ENCODE measurements around the gene OGFR.

Gene OGFR

GRCh38 chr20:62768551-62769287, 35.9 kb upstream of the OGFR start:
- Histone ChIP-seq H3K4me3 (ENCODE audit: low read depth in 1 of 5, low read length in 5 of 5) (no peak overlapping the region), H3K27ac (ENCODE audit: low read depth, low read length) (no peak overlapping the region), H3K4me1 (ENCODE audit: control insufficient read depth in 5 of 5, insufficient read depth in 5 of 5, low read length in 5 of 5) (peaks cover 5 to 18% (median 16%) of the 10 kb centered on the region in 5 donors), H3K9me3 (ENCODE audit: control insufficient read depth in 5 of 5, low read length in 5 of 5) (no peaks in the 10 kb centered on the region), H3K27me3 (ENCODE audit: control insufficient read depth in 5 of 5, insufficient read depth in 4 of 5, low read length in 5 of 5) (peaks cover 16 to 40% (median 33%) of the 10 kb centered on the region in 5 donors), H3K36me3 (ENCODE audit: control insufficient read depth in 5 of 5, insufficient read depth in 5 of 5, low read length in 5 of 5) (no peaks in the 10 kb centered on the region), H3K9ac (ENCODE audit: low read length in 5 of 5) (no peak overlapping the region)

- no peak overlapping the region for H3K9ac ChIP-seq (ENCODE audit: low read length in 5 of 5)
- no peak overlapping the region for H3K4me3 ChIP-seq (ENCODE audit: low read depth in 1 of 5, low read length in 5 of 5)
- H3K36me3 ChIP-seq (ENCODE audit: control insufficient read depth in 5 of 5, insufficient read depth in 5 of 5, low read length in 5 of 5): no peaks in the 10 kb centered on the region
- peaks cover 15 to 36% (median 25%) of the 10 kb centered on the region in 5 donors for H3K27me3 ChIP-seq (ENCODE audit: control insufficient read depth in 5 of 5, insufficient read depth in 4 of 5, low read length in 5 of 5)
- no peaks in the 10 kb centered on the region for H3K9me3 ChIP-seq (ENCODE audit: control insufficient read depth in 5 of 5, low read length in 5 of 5)
- peaks cover 5 to 25% (median 19%) of the 10 kb centered on the region in 5 donors for H3K4me1 ChIP-seq (ENCODE audit: control insufficient read depth in 5 of 5, insufficient read depth in 5 of 5, low read length in 5 of 5)
- no peak overlapping the region for H3K27ac ChIP-seq (ENCODE audit: low read depth, low read length)
Observed at GRCh38 chr20:62769346-62770071, 35.1 kb upstream of the OGFR start.

- no peak overlapping the region for H3K27ac ChIP-seq (ENCODE audit: low read depth, low read length)
Observed at GRCh38 chr20:62770111-62770910, 34.3 kb upstream of the OGFR start.

GRCh38 chr20:62770916-62771315, 33.7 kb upstream of the OGFR start:
- no peaks in the 10 kb centered on the region for H3K36me3 ChIP-seq (ENCODE audit: control insufficient read depth in 5 of 5, insufficient read depth in 5 of 5, low read length in 5 of 5)
- H3K4me3 ChIP-seq (ENCODE audit: low read depth in 1 of 5, low read length in 5 of 5): no peak overlapping the region
- H3K9me3 ChIP-seq (ENCODE audit: control insufficient read depth in 5 of 5, low read length in 5 of 5): no peaks in the 10 kb centered on the region
- no peak overlapping the region for H3K9ac ChIP-seq (ENCODE audit: low read length in 5 of 5)
- H3K27ac ChIP-seq (ENCODE audit: low read depth, low read length): no peak overlapping the region
- H3K4me1 ChIP-seq (ENCODE audit: control insufficient read depth in 5 of 5, insufficient read depth in 5 of 5, low read length in 5 of 5): peaks cover 5 to 31% (median 19%) of the 10 kb centered on the region in 5 donors
- H3K27me3 ChIP-seq (ENCODE audit: control insufficient read depth in 5 of 5, insufficient read depth in 4 of 5, low read length in 5 of 5): peaks cover 4 to 24% (median 15%) of the 10 kb centered on the region in 5 donors

More at GRCh38 chr20:62770111-62770910, 34.3 kb upstream of the OGFR start:
- Histone ChIP-seq H3K9me3 (ENCODE audit: control insufficient read depth in 5 of 5, low read length in 5 of 5) (no peaks in the 10 kb centered on the region), H3K4me1 (ENCODE audit: control insufficient read depth in 5 of 5, insufficient read depth in 5 of 5, low read length in 5 of 5) (peaks cover 5 to 31% (median 19%) of the 10 kb centered on the region in 5 donors), H3K4me3 (ENCODE audit: low read depth in 1 of 5, low read length in 5 of 5) (no peak overlapping the region), H3K36me3 (ENCODE audit: control insufficient read depth in 5 of 5, insufficient read depth in 5 of 5, low read length in 5 of 5) (no peaks in the 10 kb centered on the region), H3K9ac (ENCODE audit: low read length in 5 of 5) (no peak overlapping the region), H3K27me3 (ENCODE audit: control insufficient read depth in 5 of 5, insufficient read depth in 4 of 5, low read length in 5 of 5) (peaks cover 11 to 29% (median 19%) of the 10 kb centered on the region in 5 donors)

GRCh38 chr20:62771396-62772102, 33.1 kb upstream of the OGFR start:
- Histone ChIP-seq H3K4me3 (ENCODE audit: low read depth in 1 of 5, low read length in 5 of 5) (no peak overlapping the region), H3K4me1 (ENCODE audit: control insufficient read depth in 5 of 5, insufficient read depth in 5 of 5, low read length in 5 of 5) (peaks cover 5 to 36% (median 26%) of the 10 kb centered on the region in 5 donors), H3K27me3 (ENCODE audit: control insufficient read depth in 5 of 5, insufficient read depth in 4 of 5, low read length in 5 of 5) (peaks cover under 1 to 19% (median 10%) of the 10 kb centered on the region in 5 donors), H3K9me3 (ENCODE audit: control insufficient read depth in 5 of 5, low read length in 5 of 5) (no peaks in the 10 kb centered on the region), H3K36me3 (ENCODE audit: control insufficient read depth in 5 of 5, insufficient read depth in 5 of 5, low read length in 5 of 5) (no peaks in the 10 kb centered on the region), H3K27ac (ENCODE audit: low read depth, low read length) (no peak overlapping the region), H3K9ac (ENCODE audit: low read length in 5 of 5) (no peak overlapping the region)

- H3K4me3 ChIP-seq (ENCODE audit: low read depth in 1 of 5, low read length in 5 of 5): no peak overlapping the region
- H3K27me3 ChIP-seq (ENCODE audit: control insufficient read depth in 5 of 5, insufficient read depth in 4 of 5, low read length in 5 of 5): peaks cover 0 to 16% (median 8%) of the 10 kb centered on the region in 5 donors
- H3K4me1 ChIP-seq (ENCODE audit: control insufficient read depth in 5 of 5, insufficient read depth in 5 of 5, low read length in 5 of 5): peaks cover 5 to 37% (median 29%) of the 10 kb centered on the region in 5 donors
- H3K36me3 ChIP-seq (ENCODE audit: control insufficient read depth in 5 of 5, insufficient read depth in 5 of 5, low read length in 5 of 5): no peaks in the 10 kb centered on the region
- H3K9me3 ChIP-seq (ENCODE audit: control insufficient read depth in 5 of 5, low read length in 5 of 5): peaks cover 0 to 2% (median 0%) of the 10 kb centered on the region in 5 donors
- H3K9ac ChIP-seq (ENCODE audit: low read length in 5 of 5): no peak overlapping the region
- no peak overlapping the region for H3K27ac ChIP-seq (ENCODE audit: low read depth, low read length)
Observed at GRCh38 chr20:62772103-62772611, 32.5 kb upstream of the OGFR start.

- no peak overlapping the region for H3K4me3 ChIP-seq (ENCODE audit: low read depth in 1 of 5, low read length in 5 of 5)
- H3K27ac ChIP-seq (ENCODE audit: low read depth, low read length): peak overlapping the region; percentile 46
- no peak overlapping the region for H3K9ac ChIP-seq (ENCODE audit: low read length in 5 of 5)
- peaks cover 0 to 3% (median 0%) of the 10 kb centered on the region in 5 donors for H3K9me3 ChIP-seq (ENCODE audit: control insufficient read depth in 5 of 5, low read length in 5 of 5)
- H3K4me1 ChIP-seq (ENCODE audit: control insufficient read depth in 5 of 5, insufficient read depth in 5 of 5, low read length in 5 of 5): peaks cover 5 to 37% (median 30%) of the 10 kb centered on the region in 5 donors
- H3K36me3 ChIP-seq (ENCODE audit: control insufficient read depth in 5 of 5, insufficient read depth in 5 of 5, low read length in 5 of 5): no peaks in the 10 kb centered on the region
- peaks cover 0 to 18% (median 11%) of the 10 kb centered on the region in 5 donors for H3K27me3 ChIP-seq (ENCODE audit: control insufficient read depth in 5 of 5, insufficient read depth in 4 of 5, low read length in 5 of 5)
Observed at GRCh38 chr20:62772619-62772989, 32.0 kb upstream of the OGFR start.

GRCh38 chr20:62772990-62773844, 31.4 kb upstream of the OGFR start:
- Histone ChIP-seq H3K9ac (ENCODE audit: low read length in 5 of 5) (no peak overlapping the region), H3K27ac (ENCODE audit: low read depth, low read length) (peak overlapping the region; percentile 46), H3K4me1 (ENCODE audit: control insufficient read depth in 5 of 5, insufficient read depth in 5 of 5, low read length in 5 of 5) (peaks cover 5 to 37% (median 30%) of the 10 kb centered on the region in 5 donors)

More at GRCh38 chr20:62772990-62773844, 31.4 kb upstream of the OGFR start:
- Histone ChIP-seq H3K4me3 (ENCODE audit: low read depth in 1 of 5, low read length in 5 of 5) (no peak overlapping the region), H3K36me3 (ENCODE audit: control insufficient read depth in 5 of 5, insufficient read depth in 5 of 5, low read length in 5 of 5) (no peaks in the 10 kb centered on the region), H3K27me3 (ENCODE audit: control insufficient read depth in 5 of 5, insufficient read depth in 4 of 5, low read length in 5 of 5) (peaks cover 0 to 15% (median 12%) of the 10 kb centered on the region in 5 donors), H3K9me3 (ENCODE audit: control insufficient read depth in 5 of 5, low read length in 5 of 5) (peaks cover 0 to 3% (median 0%) of the 10 kb centered on the region in 5 donors)

All from subcutaneous abdominal adipose tissue (tissue), 5 donors.